Stimulated activated CD8-positive, alpha-beta memory T cell treated with anti-CD3 and anti-CD28 coated beads, Interleukin-4, amount 100 ng/mL, for 48 hours (primary cell): ENCODE measurements around the gene POLR2A.
"Not testable (repeated sequence)": the region's sequence is repeated elsewhere in the genome, so short reads cannot be mapped to it uniquely, and the experiment has no call there.

Experiments
- DNase-seq: peaks from one replicate; pipeline ENCODE4 v3.0.0-alpha.2; 2020

Gene POLR2A

GRCh38 chr17:7460850-7461660 lies 23.1 kb upstream of the POLR2A start:
- no peak for DNase-seq

- DNase-seq: no peak
Observed at GRCh38 chr17:7462474-7463371, 21.4 kb upstream of the POLR2A start.

GRCh38 chr17:7463372-7463846 lies 20.8 kb upstream of the POLR2A start:
- DNase-seq: no peak

- no peak for DNase-seq
Observed at GRCh38 chr17:7464081-7464480, 20.1 kb upstream of the POLR2A start.

- no peak for DNase-seq
Observed at GRCh38 chr17:7465597-7466275, 18.4 kb upstream of the POLR2A start.

GRCh38 chr17:7466318-7466638 lies 17.9 kb upstream of the POLR2A start:
- DNase-seq: no peak

- no peak for DNase-seq
Observed at GRCh38 chr17:7466639-7467341, 17.4 kb upstream of the POLR2A start.

- no peak for DNase-seq
Observed at GRCh38 chr17:7467498-7467897, 16.7 kb upstream of the POLR2A start.

GRCh38 chr17:7468290-7468689 lies 15.9 kb upstream of the POLR2A start:
- no peak for DNase-seq

GRCh38 chr17:7468804-7469389 lies 15.3 kb upstream of the POLR2A start:
- no peak for DNase-seq

- DNase-seq: not testable (repeated sequence)
Observed at GRCh38 chr17:7469843-7470242, 14.3 kb upstream of the POLR2A start.

- not testable (repeated sequence) for DNase-seq
Observed at GRCh38 chr17:7470457-7470973, 13.7 kb upstream of the POLR2A start.

GRCh38 chr17:7471729-7472128 lies 12.4 kb upstream of the POLR2A start:
- no peak for DNase-seq

- not testable (repeated sequence) for DNase-seq
Observed at GRCh38 chr17:7474767-7475166, 9.4 kb upstream of the POLR2A start.

- no peak for DNase-seq
Observed at GRCh38 chr17:7475764-7476422, 8.3 kb upstream of the POLR2A start.

- DNase-seq: no peak
Observed at GRCh38 chr17:7476494-7476893, 7.7 kb upstream of the POLR2A start.

- DNase-seq: no peak
Observed at GRCh38 chr17:7476951-7477350, 7.2 kb upstream of the POLR2A start.

- peak; percentile 59 for DNase-seq
Observed at GRCh38 chr17:7477392-7478275, 6.5 kb upstream of the POLR2A start.

- DNase-seq: peak; percentile 71
Observed at GRCh38 chr17:7478276-7479212, 5.6 kb upstream of the POLR2A start.
